Small intestine (tissue), 7 donors: ENCODE results near the gene ZC3H13. TPM values are rescaled to one million over a fixed set of nuclear protein-coding genes. Genes with fewer than 3 reads are reported as not detected.

ENCODE experiments used
- DNase-seq, 2 donors: peaks; one replicate each; pipeline versions ENCODE4 v3.0.0 to v3.0.0-alpha.2; 2013
- FAIRE-seq: peaks from 2 replicates; lab custom pipeline; 2012; peaks lifted over from hg19 to GRCh38; lab: Jason Lieb, UNC
- H3K27ac ChIP-seq, 3 donors: one replicate each; pipeline ENCODE4 v1.5.1; 2013; ENCODE audit warnings: low read length in 2 of 3, mild to moderate bottlenecking in 2 of 3, control low read depth in 1 of 3, inconsistent platforms in 1 of 3, low read depth in 1 of 3, moderate library complexity in 1 of 3
- H3K27me3 ChIP-seq, 3 donors: one replicate each; pipeline ENCODE4 v1.6.1; 2013; ENCODE audit warnings: low read length in 3 of 3, inconsistent platforms in 1 of 3; ENCODE audit not compliant: control insufficient read depth in 3 of 3, insufficient read depth in 3 of 3
- H3K36me3 ChIP-seq, 3 donors: one replicate each; pipeline ENCODE4 v1.6.1; 2013; ENCODE audit warnings: low read length in 3 of 3, inconsistent platforms in 1 of 3, low read depth in 1 of 3, mild to moderate bottlenecking in 1 of 3, moderate library complexity in 1 of 3; ENCODE audit not compliant: control insufficient read depth in 3 of 3, insufficient read depth in 2 of 3
- H3K4me1 ChIP-seq, 3 donors: one replicate each; pipeline ENCODE4 v1.6.1; 2013; ENCODE audit warnings: low read length in 2 of 3, inconsistent platforms in 1 of 3, low read depth in 1 of 3, mild to moderate bottlenecking in 1 of 3, moderate library complexity in 1 of 3; ENCODE audit not compliant: control insufficient read depth in 3 of 3, insufficient read depth in 2 of 3
- H3K4me3 ChIP-seq, 3 donors: one replicate each; pipeline ENCODE4 v1.5.1; 2013; ENCODE audit warnings: low read length in 3 of 3, control low read depth in 1 of 3, inconsistent platforms in 1 of 3, low read depth in 1 of 3, mild to moderate bottlenecking in 1 of 3, moderate library complexity in 1 of 3
- H3K9me3 ChIP-seq, 2 donors: one replicate each; pipeline ENCODE4 v1.6.1; 2013; ENCODE audit warnings: low read depth in 1 of 2, low read length in 1 of 2; ENCODE audit not compliant: control insufficient read depth in 2 of 2, insufficient read depth in 1 of 2
- WGBS, 3 donors: extraction: QIAGEN DNeasy Blood & Tissue Kit; methylation state at CpG; one replicate each; pipeline ENCODE4 v1.1.7; 2013; 5-methylcytosine and 5-hydroxymethylcytosine counted together
- polyA plus RNA-seq, 4 donors: library from polyadenylated mRNA; stranded (reverse) in 3 of 4; unstranded in 1 of 4; fragments of 200-250 nt in 3 of 4; fragments of 120-200 nt in 1 of 4; gene quantifications; one replicate each; pipeline versions ENCODE4 v1.2.1 to v1.2.3, GENCODE V29; 2013
- donor health status: healthy with polysubstance abuse.
- donor health status: control.
- donor health status: control.
- donor health status: Bipolar disorder and iron deficiency.
- donor health status: healthy.

The ZC3H13 gene
- polyA plus RNA-seq, 4 donors, result 9.2 to 34.5 (median 10.8) TPM

- H3K9me3 ChIP-seq, result no peaks in the 10 kb centered on the region
- no peak for FAIRE-seq
- 75 to 87% (median 77%) methylated on average over 5 of the region's 5 CpGs for WGBS, 3 donors
- H3K27ac ChIP-seq, result no peak overlapping the region
- no peak overlapping the region for H3K4me3 ChIP-seq
- DNase-seq, result no peak
- no peaks in the 10 kb centered on the region for H3K4me1 ChIP-seq
- no peaks in the 10 kb centered on the region for H3K36me3 ChIP-seq
- peaks cover 0 to 6% (median 3%) of the 10 kb centered on the region in 3 donors for H3K27me3 ChIP-seq
These were observed 118.3 kb downstream of the ZC3H13 start for GRCh38 chr13:45934283-45934682.

- no peak for DNase-seq
- Histone ChIP-seq H3K27me3 (peaks cover 0 to 6% (median 3%) of the 10 kb centered on the region in 3 donors), H3K4me1 (no peaks in the 10 kb centered on the region), H3K36me3 (no peaks in the 10 kb centered on the region), H3K27ac (no peak overlapping the region), H3K4me3 (no peak overlapping the region), H3K9me3 (no peaks in the 10 kb centered on the region)
- 72 to 75% (median 72%) methylated on average over 18 of the region's 18 CpGs for WGBS, 3 donors
- no peak for FAIRE-seq
These were observed 119.2 kb downstream of the ZC3H13 start for GRCh38 chr13:45933203-45933908.

- DNase-seq (no peak), FAIRE-seq (no peak)
- Histone ChIP-seq H3K4me1 (no peaks in the 10 kb centered on the region), H3K36me3 (no peaks in the 10 kb centered on the region), H3K27ac (no peak overlapping the region), H3K9me3 (no peaks in the 10 kb centered on the region), H3K27me3 (peaks cover 0 to 6% (median 3%) of the 10 kb centered on the region in 3 donors), H3K4me3 (no peak overlapping the region)
- 47 to 64% (median 54%) methylated on average over 3 of the region's 3 CpGs for WGBS, 3 donors
These were observed 119.9 kb downstream of the ZC3H13 start for GRCh38 chr13:45932676-45933075.

- no peaks in the 10 kb centered on the region for H3K36me3 ChIP-seq
- no peak overlapping the region for H3K4me3 ChIP-seq
- no peaks in the 10 kb centered on the region for H3K4me1 ChIP-seq
- no peak for FAIRE-seq
- no peak overlapping the region for H3K27ac ChIP-seq
- peaks cover 0 to 6% (median 3%) of the 10 kb centered on the region in 3 donors for H3K27me3 ChIP-seq
- no peaks in the 10 kb centered on the region for H3K9me3 ChIP-seq
- 49 to 73% (median 62%) methylated on average over 5 of the region's 5 CpGs for WGBS, 3 donors
- DNase-seq, result no peak
These were observed 120.4 kb downstream of the ZC3H13 start for GRCh38 chr13:45932172-45932571.

GRCh38 chr13:45931211-45931610 is 121.3 kb downstream of the ZC3H13 start:
- WGBS, 3 donors, result 88 to 93% (median 92%) methylated on average over 3 of the region's 3 CpGs
- FAIRE-seq (no peak), DNase-seq (no peak)
- H3K4me3 ChIP-seq, result no peak overlapping the region
- no peak overlapping the region for H3K27ac ChIP-seq
- H3K4me1 ChIP-seq, result no peaks in the 10 kb centered on the region
- H3K9me3 ChIP-seq, result no peaks in the 10 kb centered on the region
- H3K36me3 ChIP-seq, result no peaks in the 10 kb centered on the region
- H3K27me3 ChIP-seq, result peaks cover 0 to 6% (median 3%) of the 10 kb centered on the region in 3 donors

GRCh38 chr13:45930177-45930576 is 122.4 kb downstream of the ZC3H13 start:
- Histone ChIP-seq H3K4me1 (no peaks in the 10 kb centered on the region), H3K4me3 (no peak overlapping the region), H3K36me3 (no peaks in the 10 kb centered on the region), H3K27ac (no peak overlapping the region), H3K27me3 (peaks cover 0 to 6% (median 3%) of the 10 kb centered on the region in 3 donors), H3K9me3 (no peaks in the 10 kb centered on the region)
- FAIRE-seq (no peak), DNase-seq (no peak)
- 38 to 70% (median 51%) methylated on average over 7 of the region's 7 CpGs for WGBS, 3 donors

- no peaks in the 10 kb centered on the region for H3K9me3 ChIP-seq
- no peaks in the 10 kb centered on the region for H3K36me3 ChIP-seq
- DNase-seq (peak in 1 of 2 donors; percentile 49), FAIRE-seq (no peak)
- WGBS, 3 donors, result 8 to 48% (median 22%) methylated on average over 2 of the region's 2 CpGs
- H3K4me1 ChIP-seq, result no peaks in the 10 kb centered on the region
- H3K27me3 ChIP-seq, result peaks cover 0 to 6% (median 3%) of the 10 kb centered on the region in 3 donors
- H3K27ac ChIP-seq, result no peak overlapping the region
- H3K4me3 ChIP-seq, result no peak overlapping the region
These were observed 123.7 kb downstream of the ZC3H13 start for GRCh38 chr13:45928843-45929242.

- no peak overlapping the region for H3K27ac ChIP-seq
- peaks cover 0 to 6% (median 2%) of the 10 kb centered on the region in 3 donors for H3K27me3 ChIP-seq
- peak in 1 of 2 donors; percentile 19 for DNase-seq
- FAIRE-seq, result no peak
- H3K4me1 ChIP-seq, result no peaks in the 10 kb centered on the region
- no peak overlapping the region for H3K4me3 ChIP-seq
- no peaks in the 10 kb centered on the region for H3K9me3 ChIP-seq
- H3K36me3 ChIP-seq, result no peaks in the 10 kb centered on the region
- 21 to 79% (median 41%) methylated on average over 5 of the region's 5 CpGs for WGBS, 3 donors
These were observed 124.4 kb downstream of the ZC3H13 start for GRCh38 chr13:45928176-45928575.
